Activated CD4-positive, alpha-beta T cell treated with anti-CD3 and anti-CD28 coated beads for 4 hours (primary cell): ENCODE measurements around the gene PCDH19.

Experiments
- DNase-seq, 2 donors: peaks; one replicate each; pipeline ENCODE4 v3.0.0-alpha.2; 2020

PCDH19 gene

GRCh38 chrX:100405424-100405823 lies 4.6 kb downstream of the PCDH19 start:
- DNase-seq, result no peak

- DNase-seq, result no peak
Measured at GRCh38 chrX:100404851-100405250, 5.2 kb downstream of the PCDH19 start.

GRCh38 chrX:100395781-100396180 lies 14.3 kb downstream of the PCDH19 start:
- no peak for DNase-seq

GRCh38 chrX:100381619-100382018 lies 28.5 kb downstream of the PCDH19 start:
- DNase-seq, result no peak

- no peak for DNase-seq
Measured at GRCh38 chrX:100379388-100379986, 30.6 kb downstream of the PCDH19 start.

- no peak for DNase-seq
Measured at GRCh38 chrX:100377826-100378225, 32.2 kb downstream of the PCDH19 start.

- no peak for DNase-seq
Measured at GRCh38 chrX:100376576-100376975, 33.5 kb downstream of the PCDH19 start.

GRCh38 chrX:100373673-100374072 lies 36.4 kb downstream of the PCDH19 start:
- no peak for DNase-seq

- no peak for DNase-seq
Measured at GRCh38 chrX:100368167-100368566, 41.9 kb downstream of the PCDH19 start.

GRCh38 chrX:100363896-100364295 lies 46.2 kb downstream of the PCDH19 start:
- DNase-seq, result no peak

- DNase-seq, result no peak
Measured at GRCh38 chrX:100358766-100359165, 51.3 kb downstream of the PCDH19 start.

- no peak for DNase-seq
Measured at GRCh38 chrX:100356351-100356896, 53.6 kb downstream of the PCDH19 start.

GRCh38 chrX:100355680-100356079 lies 54.4 kb downstream of the PCDH19 start:
- DNase-seq, result no peak

GRCh38 chrX:100353326-100353725 lies 56.7 kb downstream of the PCDH19 start:
- no peak for DNase-seq

- DNase-seq, result no peak
Measured at GRCh38 chrX:100350704-100351489, 59.2 kb downstream of the PCDH19 start.

GRCh38 chrX:100349391-100349790 lies 60.7 kb downstream of the PCDH19 start:
- DNase-seq, result no peak

- DNase-seq, result no peak
Measured at GRCh38 chrX:100341142-100341510, 68.9 kb downstream of the PCDH19 start.

- DNase-seq, result no peak
Measured at GRCh38 chrX:100340491-100341141, 69.5 kb downstream of the PCDH19 start.

GRCh38 chrX:100328351-100328750 lies 81.7 kb downstream of the PCDH19 start:
- no peak for DNase-seq

GRCh38 chrX:100319716-100320115 lies 90.4 kb downstream of the PCDH19 start:
- no peak for DNase-seq

GRCh38 chrX:100316987-100317386 lies 93.1 kb downstream of the PCDH19 start:
- DNase-seq, result no peak

GRCh38 chrX:100315566-100315965 lies 94.5 kb downstream of the PCDH19 start:
- no peak for DNase-seq

GRCh38 chrX:100299559-100299958 lies 110.5 kb downstream of the PCDH19 start:
- no peak for DNase-seq

- DNase-seq, result no peak
Measured at GRCh38 chrX:100297728-100298127, 112.3 kb downstream of the PCDH19 start.
